HG03469 (cell line): Measurements from ENCODE around the gene GNG7.

Experiments
- ATAC-seq: cut with Tn5 transposase; IDR thresholded peaks from one replicate; pipeline ENCODE4 v1.9.1; 2021; ENCODE audit warnings: mild to moderate bottlenecking, moderate library complexity, moderate number of reproducible peaks; ENCODE audit not compliant: unreplicated experiment

The GNG7 gene

DNA sequence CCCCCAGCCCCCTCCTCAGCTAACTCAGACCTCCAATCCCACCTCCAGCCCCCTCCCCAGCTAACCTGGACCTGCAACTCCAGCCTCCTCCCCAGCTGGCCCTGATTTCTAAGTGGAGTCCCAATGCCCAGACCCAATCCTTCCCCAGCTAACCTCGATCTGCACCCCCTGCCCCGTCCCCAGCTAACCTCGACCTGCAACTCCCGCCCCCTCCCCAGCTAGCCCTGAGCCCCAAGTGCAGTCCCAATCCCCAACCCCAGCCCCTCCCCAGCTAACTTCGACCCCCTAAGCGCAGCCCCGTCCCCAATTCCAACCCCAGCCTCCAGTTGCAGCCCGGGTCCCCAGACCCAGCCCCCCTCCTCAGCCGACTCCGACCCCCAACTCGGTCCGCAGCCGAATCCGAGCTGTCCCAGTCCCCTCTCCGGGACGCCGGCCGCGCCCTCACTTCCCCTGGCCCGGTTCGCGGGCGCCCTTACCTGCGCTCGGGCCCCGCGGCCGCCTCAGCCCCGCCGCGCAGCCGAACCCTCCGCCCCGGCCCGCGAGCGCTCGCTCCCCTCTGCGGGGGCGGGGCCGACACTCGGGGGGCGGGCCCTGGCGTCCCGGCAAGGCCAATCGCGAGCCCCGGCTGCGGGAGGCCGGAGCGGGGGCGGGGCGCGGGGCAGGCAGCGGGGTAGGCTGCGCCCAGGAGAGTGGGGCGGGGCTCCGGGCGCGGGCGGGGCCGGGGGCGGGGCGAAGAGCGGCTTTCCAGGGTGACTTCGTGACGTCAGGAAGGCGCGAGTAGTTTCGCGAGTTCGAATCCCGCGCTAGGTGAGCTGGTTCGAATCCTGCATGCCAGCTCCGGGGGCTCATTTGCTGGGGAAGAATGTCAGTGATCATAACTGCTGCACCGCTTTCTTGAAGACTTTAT is at the start of gene GNG7:
TSS of gene GNG7 (minus strand) at position 525 of the 907 bp plus-strand sequence. CDS start 182,006 bp downstream, outside the sequence.
- peak; percentile 47 for ATAC-seq

DNA sequence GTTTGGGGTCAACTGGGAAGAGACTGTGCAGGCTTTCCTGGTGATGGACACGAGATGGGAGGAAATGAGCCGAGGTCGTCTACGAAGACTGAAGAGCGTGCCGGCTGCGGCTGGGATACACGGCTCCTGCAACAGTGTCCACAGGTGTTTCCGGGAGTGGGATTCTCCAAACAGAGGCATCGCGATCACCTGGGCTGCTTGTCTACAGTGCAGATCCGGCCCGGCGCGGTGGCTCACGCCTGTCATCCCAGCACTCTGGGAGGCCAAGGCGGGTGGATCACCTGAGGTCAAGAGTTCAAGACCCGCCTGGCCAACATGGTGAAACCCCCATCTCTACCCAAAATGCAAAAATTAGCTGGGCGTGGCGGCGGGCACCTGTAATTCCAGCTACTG is 48.9 kb upstream of the GNG7 start:
- no peak for ATAC-seq

DNA sequence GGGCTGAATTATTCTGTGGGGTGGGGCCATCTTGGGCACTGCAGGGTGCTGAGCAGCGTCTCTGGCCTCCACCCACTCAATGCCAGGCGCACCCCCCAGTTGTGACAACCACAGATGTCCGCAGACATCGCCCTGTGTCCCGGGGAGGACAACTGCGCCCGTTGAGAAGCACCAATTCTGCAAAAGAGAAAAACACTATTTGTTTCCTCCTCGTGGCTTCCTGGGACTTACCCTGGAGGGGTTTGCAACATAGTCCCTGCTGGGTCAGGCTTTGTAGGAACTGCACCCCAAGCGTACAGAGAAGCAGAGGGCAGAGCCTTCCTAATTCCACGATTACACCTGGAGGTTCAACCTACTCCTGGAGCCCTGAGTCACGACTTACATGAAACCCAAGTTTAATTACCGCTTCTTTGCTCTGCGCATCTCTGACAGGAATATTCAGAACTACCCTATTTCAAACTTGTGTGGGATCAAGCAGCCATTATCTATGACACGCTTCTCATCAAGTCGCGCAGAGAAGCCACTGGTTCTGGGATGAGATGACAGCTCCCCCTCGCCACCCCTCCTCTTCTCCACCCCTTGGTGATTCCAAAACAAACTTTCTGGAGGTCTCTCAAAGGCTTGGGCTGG is 48.4 kb upstream of the GNG7 start:
- ATAC-seq: no peak

DNA sequence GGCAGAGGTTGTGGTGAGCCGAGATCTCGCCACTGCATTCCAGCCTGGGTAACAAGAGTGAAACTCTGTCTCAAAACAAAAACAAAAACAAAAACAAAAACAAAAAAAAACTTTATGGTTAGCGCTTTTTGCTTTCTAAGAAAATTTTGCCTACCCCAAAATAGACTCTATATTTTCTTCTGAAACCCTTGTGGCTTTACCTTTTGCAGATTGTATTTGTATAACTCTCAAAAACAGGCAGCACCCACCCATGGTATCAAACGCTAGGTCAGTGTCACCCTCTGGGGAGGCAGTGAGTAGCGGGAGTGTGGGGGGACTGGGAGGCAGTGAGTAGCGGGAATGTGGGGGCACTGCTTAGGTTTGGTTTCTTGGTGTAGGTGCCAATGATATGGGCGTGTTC is 44.9 kb upstream of the GNG7 start:
- no peak for ATAC-seq

- ATAC-seq: no peak
Measured at GRCh38 chr19:2744113-2744512, 41.6 kb upstream of the GNG7 start.

DNA sequence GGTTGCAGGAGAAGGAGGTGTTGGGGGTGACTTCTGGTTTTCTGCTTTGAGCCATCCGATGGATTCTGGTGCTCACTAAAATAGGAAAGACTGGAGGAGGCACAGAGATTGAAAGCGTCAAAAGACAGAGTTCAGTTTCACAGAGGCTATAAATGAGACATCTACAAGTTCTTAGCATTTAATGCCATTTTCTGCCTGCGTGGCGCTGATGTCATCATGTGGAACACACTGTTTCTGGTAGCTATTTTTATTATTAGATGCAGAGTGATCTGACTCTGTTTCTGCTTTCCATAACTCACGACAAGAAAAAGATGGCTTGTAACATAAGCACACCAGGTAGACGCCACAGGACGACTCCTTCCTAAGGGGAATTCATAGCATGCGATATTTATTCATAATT is 40.6 kb upstream of the GNG7 start:
- ATAC-seq: no peak

- no peak for ATAC-seq
Measured at GRCh38 chr19:2740314-2740656, 37.8 kb upstream of the GNG7 start.

GRCh38 chr19:2739602-2740313 is 37.3 kb upstream of the GNG7 start, which contains the start of gene SLC39A3:
TSS of gene SLC39A3 (minus strand) at chr19:2740017. CDS start at chr19:2737257, 2,760 bp downstream.
- peak; percentile 72 for ATAC-seq

DNA sequence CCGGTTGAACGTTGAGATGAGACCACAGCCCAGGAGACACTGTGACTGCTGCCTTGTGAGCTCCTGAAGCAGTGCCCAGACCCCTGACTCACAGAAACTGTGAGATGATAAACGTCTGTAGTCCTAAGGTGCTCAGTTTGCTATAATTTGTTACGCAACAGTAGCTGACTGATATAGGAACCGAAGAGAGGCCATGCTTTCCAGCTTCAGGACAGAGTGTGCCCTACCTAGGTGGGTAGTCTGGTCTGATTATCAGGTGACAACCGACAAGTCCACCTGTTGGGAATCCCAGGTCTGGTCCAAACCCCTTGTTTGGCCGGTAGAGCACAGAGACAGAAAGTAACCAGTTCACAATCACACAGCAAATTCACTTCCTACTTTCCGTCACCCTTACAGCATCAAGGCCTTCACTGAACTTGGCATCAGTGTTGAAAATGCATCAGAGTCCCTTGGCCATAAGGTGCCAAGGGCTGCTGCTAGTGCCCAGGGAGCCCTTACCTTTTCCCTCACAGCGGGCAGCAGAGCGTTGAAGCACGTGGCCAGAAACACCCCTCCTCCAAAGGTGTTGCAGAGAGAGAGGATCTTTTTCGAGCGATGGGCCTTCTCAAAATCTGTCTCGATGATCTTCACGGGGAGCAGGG is 34.2 kb upstream of the GNG7 start:
- no peak for ATAC-seq

DNA sequence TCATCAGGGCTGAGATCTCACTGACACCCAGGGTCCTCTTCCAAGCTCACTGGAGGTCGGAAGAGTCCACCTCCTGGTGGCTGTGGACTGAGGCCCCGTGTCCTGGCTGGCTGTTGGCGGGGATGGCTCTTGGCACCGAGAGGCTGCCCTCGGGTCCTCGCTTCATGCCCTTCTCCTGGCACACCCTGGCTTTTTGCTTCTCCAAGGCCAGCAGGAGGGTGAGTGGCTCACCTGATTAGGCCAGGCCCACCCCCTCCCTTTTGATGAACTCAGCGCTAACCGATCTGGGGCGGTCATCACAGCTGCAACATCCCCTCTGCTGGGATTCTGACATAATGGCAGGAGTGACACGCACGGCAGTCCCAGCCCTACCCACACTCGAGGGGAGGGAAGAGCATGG is 32.9 kb upstream of the GNG7 start:
- ATAC-seq: no peak

DNA sequence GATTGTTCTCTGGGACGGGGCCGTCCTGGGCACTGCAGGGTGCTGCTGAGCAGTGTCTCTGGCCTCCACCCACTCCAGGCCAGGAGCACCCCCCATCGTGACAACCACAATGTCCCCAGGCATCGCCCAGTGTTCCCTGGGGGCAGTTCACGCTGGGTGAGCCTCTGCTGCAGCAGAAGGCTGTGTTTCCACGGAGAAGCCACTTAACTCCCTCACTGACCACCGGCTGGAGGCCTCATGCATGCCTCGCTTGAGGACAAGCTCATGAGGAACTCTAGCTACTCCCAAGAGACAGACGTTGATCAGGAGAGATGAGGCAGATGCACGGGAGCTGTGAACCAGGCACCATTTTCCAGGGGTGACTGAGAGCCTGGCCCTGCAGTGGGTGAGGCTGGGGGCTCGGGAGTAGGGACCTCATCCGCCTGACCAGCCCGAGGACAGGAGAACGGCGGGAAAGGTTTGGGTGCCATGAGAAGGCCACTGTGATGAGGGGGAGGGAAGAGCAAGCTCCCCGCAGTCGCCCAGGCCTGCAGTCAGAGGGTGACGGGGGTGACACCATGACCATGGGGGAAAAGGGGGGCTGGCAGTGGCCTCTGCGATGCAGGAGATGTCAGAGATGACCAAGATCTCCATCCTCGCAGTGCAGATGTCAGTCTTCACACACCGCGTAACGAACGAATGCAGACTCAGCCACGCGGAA is 32.2 kb upstream of the GNG7 start:
- ATAC-seq: no peak

DNA sequence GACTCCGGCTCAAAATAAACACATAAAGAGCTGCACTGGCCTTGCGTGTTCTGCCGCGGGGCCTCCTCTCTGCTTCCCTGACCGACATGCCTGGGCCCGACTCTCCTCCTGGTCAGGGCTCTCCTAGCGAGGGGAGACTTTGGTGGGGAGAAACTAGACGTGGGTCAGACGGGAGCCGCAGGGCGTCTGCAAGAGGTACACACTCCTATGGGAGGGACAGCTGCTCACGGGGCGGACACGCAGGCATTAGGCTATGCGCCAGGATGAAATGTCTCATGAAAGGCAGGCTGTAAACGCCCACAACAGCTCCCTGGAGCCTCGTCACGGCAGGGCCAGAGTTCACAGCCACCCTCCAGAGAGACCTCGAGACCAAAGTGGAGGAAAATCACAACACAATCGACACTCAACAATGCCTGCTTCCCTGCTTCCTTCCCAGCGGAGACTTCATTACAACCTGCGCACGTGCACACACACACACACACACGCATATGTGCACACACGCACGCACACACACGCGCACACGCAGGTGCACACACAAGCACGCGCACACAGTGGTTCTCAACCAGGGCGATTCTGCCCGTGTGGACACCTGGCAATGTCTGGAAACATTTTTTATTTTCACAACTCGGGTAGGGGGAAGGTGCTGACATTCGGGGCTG is 31.6 kb upstream of the GNG7 start:
- ATAC-seq: no peak

- ATAC-seq: no peak
Measured at GRCh38 chr19:2732883-2733282, 30.4 kb upstream of the GNG7 start.

DNA sequence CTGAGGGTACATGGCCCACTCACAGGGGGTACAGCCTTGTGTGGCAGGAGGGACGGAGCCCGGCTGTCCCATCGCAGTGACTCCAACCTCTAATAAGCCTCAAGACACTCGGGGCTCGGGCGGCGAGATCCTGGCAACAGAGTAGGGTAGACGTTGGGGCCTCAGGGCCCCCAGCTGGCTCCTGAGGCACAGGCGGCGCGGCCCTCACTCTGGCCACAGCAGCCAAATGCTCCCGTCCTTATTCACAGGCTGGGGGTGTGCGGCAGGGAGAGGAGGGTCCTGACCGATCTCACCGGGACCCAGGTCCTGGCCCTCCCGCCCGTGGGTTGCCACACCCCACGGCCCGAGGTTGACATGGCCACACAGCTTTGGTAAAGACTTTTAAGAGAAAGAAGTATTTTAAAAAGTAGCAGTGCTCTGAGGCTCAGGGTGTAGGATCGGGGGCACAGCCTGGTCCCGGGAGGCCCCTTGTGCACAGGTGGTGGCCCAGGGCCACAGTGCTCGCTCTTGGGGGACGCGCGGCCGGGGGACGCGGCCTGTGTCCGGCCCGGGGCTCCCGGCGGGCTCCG is 29.7 kb upstream of the GNG7 start:
- ATAC-seq: no peak

GRCh38 chr19:2731181-2731995 is 28.9 kb upstream of the GNG7 start:
- no peak for ATAC-seq

GRCh38 chr19:2729943-2730818 is 27.7 kb upstream of the GNG7 start:
- no peak for ATAC-seq

DNA sequence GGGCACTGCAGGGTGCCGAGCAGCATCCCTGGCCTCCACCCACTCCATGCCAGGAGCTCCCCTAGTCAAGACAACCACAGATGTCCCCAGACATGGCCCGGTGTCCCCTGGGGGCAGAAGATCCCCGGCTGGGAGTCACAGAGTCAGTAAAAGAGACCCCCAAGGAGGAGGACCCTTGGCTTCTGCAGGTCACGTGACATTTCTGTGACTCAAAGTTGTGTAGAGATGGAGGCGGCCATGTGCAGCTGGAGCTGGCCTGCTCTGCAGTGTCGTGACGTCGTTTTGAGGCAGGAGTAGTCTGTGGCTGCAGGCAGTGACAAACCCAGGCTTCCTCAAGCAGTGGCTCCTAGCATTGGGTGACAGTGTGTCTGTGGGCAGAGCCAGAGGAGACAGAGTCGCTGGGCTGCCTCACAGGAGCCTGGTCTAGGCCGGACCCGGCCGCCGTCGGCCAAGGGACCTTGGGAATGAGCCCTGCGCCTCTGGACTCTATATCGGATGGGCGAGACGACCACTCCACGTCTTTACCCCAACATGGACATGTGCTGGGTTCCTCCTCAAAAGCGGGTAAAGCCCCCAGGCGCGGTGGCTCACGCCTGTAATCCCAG is 26.4 kb upstream of the GNG7 start:
- no peak for ATAC-seq

DNA sequence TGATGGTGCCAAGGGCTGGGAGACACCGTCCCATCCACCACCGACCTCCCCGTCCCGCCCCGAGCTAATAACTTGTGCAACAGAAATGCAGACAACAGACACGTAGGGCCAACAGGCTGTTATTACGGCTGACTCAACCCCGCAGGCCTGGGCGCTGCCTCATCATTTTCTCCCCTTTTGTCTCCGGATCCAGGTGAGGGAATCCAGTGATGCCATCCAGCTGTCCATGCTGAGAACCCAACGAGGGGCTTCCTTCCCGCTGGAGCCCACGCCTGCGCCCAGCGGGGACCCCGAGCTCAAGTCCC is 25.1 kb upstream of the GNG7 start:
- no peak for ATAC-seq
